K562 (cell line): ENCODE data around the gene RNF11. TPM values are rescaled to one million over a fixed set of nuclear protein-coding genes. Genes with fewer than 3 reads are reported as not detected.
A peak's percentile ranks its signal among the peaks of the same experiment; 100 is the strongest.

ENCODE experiments used
- DPF2 ChIP-seq: fragments of 450-650 bp; IDR thresholded peaks from 2 replicates; pipeline ENCODE4 v1.6.1; 2016
- ILK ChIP-seq: fragments of 450-650 bp; IDR thresholded peaks from 2 replicates; pipeline ENCODE4 v1.6.1; 2016; ENCODE audit warnings: missing genetic modification characterization, low read depth, mild to moderate bottlenecking, missing compliant biosample characterization, moderate library complexity, borderline replicate concordance
- L3MBTL2 ChIP-seq: fragments of 450-650 bp; IDR thresholded peaks from 2 replicates; pipeline ENCODE4 v1.6.1; 2016; ENCODE audit warnings: mild to moderate bottlenecking, moderate library complexity
- NONO ChIP-seq, 2 experiments: fragments of 200-400 bp in 1 of 2; fragments of 450-650 bp in 1 of 2; formaldehyde crosslinking in 1 of 2; IDR thresholded peaks; 2 replicates each; pipeline ENCODE4 v1.6.1; 2017; ENCODE audit warnings: low read depth in 2 of 2, mild to moderate bottlenecking in 2 of 2, moderate library complexity in 2 of 2, low read length in 1 of 2
- ZNF384 ChIP-seq: IDR thresholded peaks from 2 replicates; pipeline ENCODE4 v1.6.1; 2012; ENCODE audit warnings: low read depth, low read length, improper control_type of control experiment
- ZNF785 ChIP-seq: fragments of 250-450 bp; sonication (Bioruptor Pico); IDR thresholded peaks from 2 replicates; pipeline ENCODE4 v1.4.0; 2020; ENCODE audit warnings: mild to moderate bottlenecking
- polyA plus RNA-seq, 8 experiments: library from polyadenylated mRNA; depleted of rRNA in 4 of 8; stranded (reverse) in 5 of 8; unstranded in 3 of 8; fragments of >200 nt; fragmentation: Nextera tagmentation in 2 of 8; fragmentation: Illumina TruSeq in 1 of 8; extraction: Ambion mirVana in 2 of 8; extraction: Trizol in 1 of 8; gene quantifications; 2 replicates each; pipeline versions ENCODE4 v1.2.1 to v1.2.3, GENCODE V29; 2011 to 2014; ENCODE audit warnings: inconsistent platforms in 1 of 8, missing spikeins in 1 of 8
- total RNA-seq, 7 experiments: library from RNA; depleted of rRNA in 6 of 7; stranded (reverse); fragments of >200 nt in 6 of 7; fragmentation: Illumina TruSeq in 2 of 7; extraction: Trizol in 2 of 7; gene quantifications; 2 replicates each; pipeline versions ENCODE4 v1.2.1 to v1.2.3, GENCODE V29; 2011 to 2021; ENCODE audit warnings: low replicate concordance in 1 of 7
- TF ChIP-seq, protein P1 (sequence below): fragments of 200-600 bp; sonication (generic); IDR thresholded peaks from one replicate; pipeline ENCODE4 v1.6.1; 2012; ENCODE audit warnings: mild to moderate bottlenecking, low read depth, low read length, inconsistent platforms
- TF ChIP-seq, protein P2 (sequence below): fragments of 250-450 bp; sonication (Bioruptor Pico); IDR thresholded peaks from 2 replicates; pipeline ENCODE4 v1.8.0; 2021; ENCODE audit warnings: borderline replicate concordance, mild to moderate bottlenecking, moderate library complexity; ENCODE audit not compliant: poor library complexity, severe bottlenecking
- TF ChIP-seq, protein P3 (sequence below): IDR thresholded peaks from 2 replicates; pipeline ENCODE4 v1.6.1; 2012; ENCODE audit warnings: low read depth, low read length, improper control_type of control experiment, borderline replicate concordance
- TF ChIP-seq, protein P4 (sequence below): IDR thresholded peaks from 2 replicates; pipeline ENCODE4 v1.6.1; 2016; ENCODE audit warnings: missing genetic modification characterization, missing compliant biosample characterization

Gene RNF11
- total and polyA plus RNA-seq, 9 of the 15 experiments (the other 6 are each of a cell fraction or from before 2014, with no cell fraction given): 5.7 to 34.3 (median 23.1) TPM

DNA sequence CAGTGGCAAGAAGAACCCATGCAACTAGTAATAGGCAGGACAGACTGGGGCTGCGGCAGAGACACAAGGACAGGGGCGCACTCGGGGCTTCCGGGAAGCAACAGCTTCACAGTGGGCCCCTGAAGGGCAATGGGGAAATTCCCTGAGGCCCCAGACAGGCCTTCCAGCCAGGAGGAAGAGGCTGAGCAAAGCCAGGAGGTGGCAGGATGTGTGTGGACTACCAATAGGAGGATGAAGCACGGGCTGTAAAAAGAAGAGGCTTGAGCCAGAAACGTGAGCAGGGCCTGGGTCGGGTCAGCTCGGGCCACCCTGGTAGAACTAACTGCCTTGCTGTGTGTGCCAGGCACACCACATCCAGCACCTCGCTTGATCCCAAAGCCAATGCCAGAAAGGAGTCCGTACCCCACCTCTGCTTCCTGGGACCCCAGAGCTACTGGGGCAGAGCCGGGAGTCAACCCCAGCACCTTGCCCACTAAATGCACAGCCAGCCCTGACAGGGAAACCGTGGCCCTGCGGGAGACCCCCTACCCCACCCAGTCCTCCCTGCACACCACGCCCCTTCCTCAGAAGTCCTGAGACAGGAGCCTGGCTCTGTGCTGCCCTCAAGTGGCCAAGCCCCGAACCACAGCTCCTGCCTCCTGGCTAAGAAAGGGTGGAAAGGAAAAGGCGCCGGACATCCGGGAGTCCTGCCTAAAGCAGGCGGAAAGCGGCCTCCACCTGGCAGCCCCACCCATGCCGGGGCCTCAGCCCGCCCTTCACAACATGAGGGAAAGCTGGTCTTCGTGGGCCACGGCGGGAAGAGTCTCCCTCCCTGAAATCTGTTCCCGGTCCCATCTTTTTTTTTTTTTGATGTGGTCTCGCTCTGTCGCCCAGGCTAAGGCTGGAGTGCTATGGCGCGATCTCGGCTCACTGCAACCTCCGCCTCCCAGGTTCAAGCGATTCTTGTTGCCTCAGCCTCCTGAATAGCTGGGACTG, 60.6 kb downstream of the RNF11 start (continued):
- TF ChIP-seq, protein P1, sequence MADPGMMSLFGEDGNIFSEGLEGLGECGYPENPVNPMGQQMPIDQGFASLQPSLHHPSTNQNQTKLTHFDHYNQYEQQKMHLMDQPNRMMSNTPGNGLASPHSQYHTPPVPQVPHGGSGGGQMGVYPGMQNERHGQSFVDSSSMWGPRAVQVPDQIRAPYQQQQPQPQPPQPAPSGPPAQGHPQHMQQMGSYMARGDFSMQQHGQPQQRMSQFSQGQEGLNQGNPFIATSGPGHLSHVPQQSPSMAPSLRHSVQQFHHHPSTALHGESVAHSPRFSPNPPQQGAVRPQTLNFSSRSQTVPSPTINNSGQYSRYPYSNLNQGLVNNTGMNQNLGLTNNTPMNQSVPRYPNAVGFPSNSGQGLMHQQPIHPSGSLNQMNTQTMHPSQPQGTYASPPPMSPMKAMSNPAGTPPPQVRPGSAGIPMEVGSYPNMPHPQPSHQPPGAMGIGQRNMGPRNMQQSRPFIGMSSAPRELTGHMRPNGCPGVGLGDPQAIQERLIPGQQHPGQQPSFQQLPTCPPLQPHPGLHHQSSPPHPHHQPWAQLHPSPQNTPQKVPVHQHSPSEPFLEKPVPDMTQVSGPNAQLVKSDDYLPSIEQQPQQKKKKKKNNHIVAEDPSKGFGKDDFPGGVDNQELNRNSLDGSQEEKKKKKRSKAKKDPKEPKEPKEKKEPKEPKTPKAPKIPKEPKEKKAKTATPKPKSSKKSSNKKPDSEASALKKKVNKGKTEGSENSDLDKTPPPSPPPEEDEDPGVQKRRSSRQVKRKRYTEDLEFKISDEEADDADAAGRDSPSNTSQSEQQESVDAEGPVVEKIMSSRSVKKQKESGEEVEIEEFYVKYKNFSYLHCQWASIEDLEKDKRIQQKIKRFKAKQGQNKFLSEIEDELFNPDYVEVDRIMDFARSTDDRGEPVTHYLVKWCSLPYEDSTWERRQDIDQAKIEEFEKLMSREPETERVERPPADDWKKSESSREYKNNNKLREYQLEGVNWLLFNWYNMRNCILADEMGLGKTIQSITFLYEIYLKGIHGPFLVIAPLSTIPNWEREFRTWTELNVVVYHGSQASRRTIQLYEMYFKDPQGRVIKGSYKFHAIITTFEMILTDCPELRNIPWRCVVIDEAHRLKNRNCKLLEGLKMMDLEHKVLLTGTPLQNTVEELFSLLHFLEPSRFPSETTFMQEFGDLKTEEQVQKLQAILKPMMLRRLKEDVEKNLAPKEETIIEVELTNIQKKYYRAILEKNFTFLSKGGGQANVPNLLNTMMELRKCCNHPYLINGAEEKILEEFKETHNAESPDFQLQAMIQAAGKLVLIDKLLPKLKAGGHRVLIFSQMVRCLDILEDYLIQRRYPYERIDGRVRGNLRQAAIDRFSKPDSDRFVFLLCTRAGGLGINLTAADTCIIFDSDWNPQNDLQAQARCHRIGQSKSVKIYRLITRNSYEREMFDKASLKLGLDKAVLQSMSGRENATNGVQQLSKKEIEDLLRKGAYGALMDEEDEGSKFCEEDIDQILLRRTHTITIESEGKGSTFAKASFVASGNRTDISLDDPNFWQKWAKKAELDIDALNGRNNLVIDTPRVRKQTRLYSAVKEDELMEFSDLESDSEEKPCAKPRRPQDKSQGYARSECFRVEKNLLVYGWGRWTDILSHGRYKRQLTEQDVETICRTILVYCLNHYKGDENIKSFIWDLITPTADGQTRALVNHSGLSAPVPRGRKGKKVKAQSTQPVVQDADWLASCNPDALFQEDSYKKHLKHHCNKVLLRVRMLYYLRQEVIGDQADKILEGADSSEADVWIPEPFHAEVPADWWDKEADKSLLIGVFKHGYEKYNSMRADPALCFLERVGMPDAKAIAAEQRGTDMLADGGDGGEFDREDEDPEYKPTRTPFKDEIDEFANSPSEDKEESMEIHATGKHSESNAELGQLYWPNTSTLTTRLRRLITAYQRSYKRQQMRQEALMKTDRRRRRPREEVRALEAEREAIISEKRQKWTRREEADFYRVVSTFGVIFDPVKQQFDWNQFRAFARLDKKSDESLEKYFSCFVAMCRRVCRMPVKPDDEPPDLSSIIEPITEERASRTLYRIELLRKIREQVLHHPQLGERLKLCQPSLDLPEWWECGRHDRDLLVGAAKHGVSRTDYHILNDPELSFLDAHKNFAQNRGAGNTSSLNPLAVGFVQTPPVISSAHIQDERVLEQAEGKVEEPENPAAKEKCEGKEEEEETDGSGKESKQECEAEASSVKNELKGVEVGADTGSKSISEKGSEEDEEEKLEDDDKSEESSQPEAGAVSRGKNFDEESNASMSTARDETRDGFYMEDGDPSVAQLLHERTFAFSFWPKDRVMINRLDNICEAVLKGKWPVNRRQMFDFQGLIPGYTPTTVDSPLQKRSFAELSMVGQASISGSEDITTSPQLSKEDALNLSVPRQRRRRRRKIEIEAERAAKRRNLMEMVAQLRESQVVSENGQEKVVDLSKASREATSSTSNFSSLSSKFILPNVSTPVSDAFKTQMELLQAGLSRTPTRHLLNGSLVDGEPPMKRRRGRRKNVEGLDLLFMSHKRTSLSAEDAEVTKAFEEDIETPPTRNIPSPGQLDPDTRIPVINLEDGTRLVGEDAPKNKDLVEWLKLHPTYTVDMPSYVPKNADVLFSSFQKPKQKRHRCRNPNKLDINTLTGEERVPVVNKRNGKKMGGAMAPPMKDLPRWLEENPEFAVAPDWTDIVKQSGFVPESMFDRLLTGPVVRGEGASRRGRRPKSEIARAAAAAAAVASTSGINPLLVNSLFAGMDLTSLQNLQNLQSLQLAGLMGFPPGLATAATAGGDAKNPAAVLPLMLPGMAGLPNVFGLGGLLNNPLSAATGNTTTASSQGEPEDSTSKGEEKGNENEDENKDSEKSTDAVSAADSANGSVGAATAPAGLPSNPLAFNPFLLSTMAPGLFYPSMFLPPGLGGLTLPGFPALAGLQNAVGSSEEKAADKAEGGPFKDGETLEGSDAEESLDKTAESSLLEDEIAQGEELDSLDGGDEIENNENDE: no peak
- TF ChIP-seq ZNF384: peak; percentile 35; the same call in 1 of the 2 replicates
- TF ChIP-seq, protein P2, sequence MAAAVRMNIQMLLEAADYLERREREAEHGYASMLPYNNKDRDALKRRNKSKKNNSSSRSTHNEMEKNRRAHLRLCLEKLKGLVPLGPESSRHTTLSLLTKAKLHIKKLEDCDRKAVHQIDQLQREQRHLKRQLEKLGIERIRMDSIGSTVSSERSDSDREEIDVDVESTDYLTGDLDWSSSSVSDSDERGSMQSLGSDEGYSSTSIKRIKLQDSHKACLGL (CRISPR knock-in tag): no peak
- TF ChIP-seq, protein P3, sequence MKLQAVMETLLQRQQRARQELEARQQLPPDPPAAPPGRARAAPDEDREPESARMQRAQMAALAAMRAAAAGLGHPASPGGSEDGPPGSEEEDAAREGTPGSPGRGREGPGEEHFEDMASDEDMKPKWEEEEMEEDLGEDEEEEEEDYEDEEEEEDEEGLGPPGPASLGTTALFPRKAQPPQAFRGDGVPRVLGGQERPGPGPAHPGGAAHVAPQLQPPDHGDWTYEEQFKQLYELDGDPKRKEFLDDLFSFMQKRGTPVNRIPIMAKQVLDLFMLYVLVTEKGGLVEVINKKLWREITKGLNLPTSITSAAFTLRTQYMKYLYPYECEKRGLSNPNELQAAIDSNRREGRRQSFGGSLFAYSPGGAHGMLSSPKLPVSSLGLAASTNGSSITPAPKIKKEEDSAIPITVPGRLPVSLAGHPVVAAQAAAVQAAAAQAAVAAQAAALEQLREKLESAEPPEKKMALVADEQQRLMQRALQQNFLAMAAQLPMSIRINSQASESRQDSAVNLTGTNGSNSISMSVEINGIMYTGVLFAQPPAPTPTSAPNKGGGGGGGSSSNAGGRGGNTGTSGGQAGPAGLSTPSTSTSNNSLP: no peak
- TF ChIP-seq L3MBTL2: peak; percentile 93
- TF ChIP-seq ILK (tag): no peak
- TF ChIP-seq, protein P4, sequence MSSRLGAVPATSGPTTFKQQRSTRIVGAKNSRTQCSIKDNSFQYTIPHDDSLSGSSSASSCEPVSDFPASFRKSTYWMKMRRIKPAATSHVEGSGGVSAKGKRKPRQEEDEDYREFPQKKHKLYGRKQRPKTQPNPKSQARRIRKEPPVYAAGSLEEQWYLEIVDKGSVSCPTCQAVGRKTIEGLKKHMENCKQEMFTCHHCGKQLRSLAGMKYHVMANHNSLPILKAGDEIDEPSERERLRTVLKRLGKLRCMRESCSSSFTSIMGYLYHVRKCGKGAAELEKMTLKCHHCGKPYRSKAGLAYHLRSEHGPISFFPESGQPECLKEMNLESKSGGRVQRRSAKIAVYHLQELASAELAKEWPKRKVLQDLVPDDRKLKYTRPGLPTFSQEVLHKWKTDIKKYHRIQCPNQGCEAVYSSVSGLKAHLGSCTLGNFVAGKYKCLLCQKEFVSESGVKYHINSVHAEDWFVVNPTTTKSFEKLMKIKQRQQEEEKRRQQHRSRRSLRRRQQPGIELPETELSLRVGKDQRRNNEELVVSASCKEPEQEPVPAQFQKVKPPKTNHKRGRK: no peak
- TF ChIP-seq ZNF785 (CRISPR knock-in tag): no peak
- no peak for TF ChIP-seq NONO (IDR thresholded peaks at IDR 0.05; ENCODE audit: low read depth in 2 of 2, low read length in 1 of 2)
- TF ChIP-seq DPF2: 0 out of 2 replicates have a peak, but pooled peaks have one; percentile 8
